ENCODE results near the gene TMEM30A. TPM values are rescaled to one million over a fixed set of nuclear protein-coding genes. Genes with fewer than 3 reads are reported as not detected.

Gene TMEM30A
- total and polyA plus RNA-seq, 5 donors: 34.6 to 70.7 (median 63.0) TPM

GRCh38 chr6:75307364-75308004, 22.9 kb upstream of the TMEM30A start:
- no peak for ATAC-seq
- intact Hi-C loops (cut with DNase I): loop anchor here in 2 of 4 donors (10.0 kb wide), 2 partner anchors 197 to 207 kb away; no protein-coding TSS in a partner anchor

GRCh38 chr6:75306064-75306463, 21.5 kb upstream of the TMEM30A start:
- no peaks in the 10 kb centered on the region for H3K4me1 ChIP-seq (ENCODE audit: control insufficient read depth, insufficient read depth, low read length)

More at GRCh38 chr6:75307364-75308004, 22.9 kb upstream of the TMEM30A start:
- H3K27me3 ChIP-seq (ENCODE audit: control insufficient read depth, insufficient read depth): no peaks in the 10 kb centered on the region
- no peak for DNase-seq
- H3K27ac ChIP-seq (ENCODE audit: low read length): no peak overlapping the region
- no peaks in the 10 kb centered on the region for H3K9me3 ChIP-seq (ENCODE audit: control insufficient read depth, low read length)
- H3K4me1 ChIP-seq (ENCODE audit: control insufficient read depth, insufficient read depth, low read length): no peaks in the 10 kb centered on the region
- H3K4me3 ChIP-seq (ENCODE audit: low read length): no peak overlapping the region
- WGBS: 64% methylated on average over 2 of the region's 2 CpGs

DNA sequence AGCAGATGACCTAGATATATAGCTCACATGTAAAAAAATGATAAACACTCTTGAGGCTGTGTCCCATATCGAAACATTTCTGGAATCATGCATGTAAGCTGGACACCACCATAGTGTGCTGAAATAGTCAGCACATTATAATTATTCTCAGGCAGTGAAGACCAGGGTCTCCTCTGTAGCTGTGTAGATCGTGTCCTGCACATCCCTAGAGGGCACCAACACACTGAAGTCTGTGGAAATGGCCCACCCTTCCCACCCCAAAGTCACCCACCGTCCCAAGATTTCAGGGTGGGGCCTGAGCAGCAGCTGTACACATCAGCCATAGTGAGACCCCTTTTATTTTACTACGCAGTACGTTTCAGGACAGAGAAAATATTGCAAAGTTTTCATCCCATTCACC, 21.0 kb upstream of the TMEM30A start:
- Histone ChIP-seq H3K9me3 (ENCODE audit: control insufficient read depth, low read length) (no peaks in the 10 kb centered on the region), H3K27ac (ENCODE audit: low read length) (no peak overlapping the region), H3K27me3 (ENCODE audit: control insufficient read depth, insufficient read depth) (no peaks in the 10 kb centered on the region), H3K4me1 (ENCODE audit: control insufficient read depth, insufficient read depth, low read length) (no peaks in the 10 kb centered on the region), H3K4me3 (ENCODE audit: low read length) (no peak overlapping the region)
- intact Hi-C loops (cut with DNase I): loop anchor here in 2 of 4 donors (10.0 kb wide), 2 partner anchors 199 to 209 kb away; no protein-coding TSS in a partner anchor
- no peak for DNase-seq
- ATAC-seq: no peak
- 70% methylated on average over 5 of the region's 5 CpGs for WGBS

More at GRCh38 chr6:75306064-75306463, 21.5 kb upstream of the TMEM30A start:
- no peak for DNase-seq
- WGBS: 63% methylated on average over 3 of the region's 3 CpGs
- intact Hi-C loops (cut with DNase I): loop anchor here in 2 of 4 donors (10.0 kb wide), 2 partner anchors 199 to 209 kb away; no protein-coding TSS in a partner anchor
- Histone ChIP-seq H3K4me3 (ENCODE audit: low read length) (no peak overlapping the region), H3K27me3 (ENCODE audit: control insufficient read depth, insufficient read depth) (no peaks in the 10 kb centered on the region), H3K27ac (ENCODE audit: low read length) (no peak overlapping the region), H3K9me3 (ENCODE audit: control insufficient read depth, low read length) (no peaks in the 10 kb centered on the region)
- no peak for ATAC-seq

DNA sequence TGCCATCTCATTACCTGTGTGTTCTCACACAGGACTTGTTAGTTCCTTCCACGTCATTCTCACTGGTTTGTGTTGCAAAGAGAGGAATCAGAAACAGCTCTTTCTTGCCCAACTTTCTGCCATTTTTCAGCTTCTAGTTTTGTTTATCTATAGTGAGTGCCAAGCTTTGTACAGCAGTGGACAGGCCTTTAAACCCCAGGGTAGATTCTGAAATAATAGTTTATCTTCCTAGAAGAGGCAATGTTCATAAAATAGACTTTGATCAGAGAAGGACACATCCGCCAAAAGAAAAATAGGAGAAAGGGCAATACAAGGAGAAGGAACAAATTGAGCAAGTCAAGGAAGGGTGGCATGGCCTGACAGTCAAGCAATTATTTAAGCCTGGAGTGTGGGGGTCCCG, 17.7 kb upstream of the TMEM30A start:
- DNase-seq (no peak), ATAC-seq (no peak)
- Histone ChIP-seq H3K4me3 (ENCODE audit: low read length) (no peak overlapping the region), H3K27ac (ENCODE audit: low read length) (no peak overlapping the region), H3K4me1 (ENCODE audit: control insufficient read depth, insufficient read depth, low read length) (peaks cover 2% of the 10 kb centered on the region), H3K9me3 (ENCODE audit: control insufficient read depth, low read length) (no peaks in the 10 kb centered on the region), H3K27me3 (ENCODE audit: control insufficient read depth, insufficient read depth) (no peaks in the 10 kb centered on the region)
- WGBS: 92% methylated on average over 3 of the region's 3 CpGs
- intact Hi-C loops (cut with DNase I): loop anchor here in 2 of 4 donors (10.0 kb wide), 2 partner anchors 203 to 213 kb away; no protein-coding TSS in a partner anchor

DNA sequence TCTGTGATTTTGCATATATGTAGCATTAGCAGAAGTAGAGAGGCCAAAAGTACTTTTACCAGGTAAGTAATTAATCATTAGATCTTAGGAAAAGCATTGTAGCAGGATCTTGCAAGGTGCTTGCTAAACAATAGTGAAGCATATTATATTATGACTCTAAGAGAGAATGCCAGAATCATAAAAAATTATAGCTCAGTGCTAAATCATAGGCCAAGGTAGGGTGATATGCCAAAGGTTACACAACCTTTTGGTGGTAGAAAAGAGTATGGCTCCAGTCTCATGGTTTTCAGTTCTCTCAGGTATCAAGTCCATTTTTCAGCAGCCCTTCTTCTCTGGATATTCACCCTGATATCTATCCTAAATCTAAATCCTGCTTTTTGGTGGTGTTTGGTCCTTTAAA, 16.9 kb upstream of the TMEM30A start:
- ATAC-seq (no peak), DNase-seq (no peak)
- no peak overlapping the region for H3K4me3 ChIP-seq (ENCODE audit: low read length)
- H3K4me1 ChIP-seq (ENCODE audit: control insufficient read depth, insufficient read depth, low read length): peaks cover 2% of the 10 kb centered on the region
- no peak overlapping the region for H3K27ac ChIP-seq (ENCODE audit: low read length)
- intact Hi-C loops (cut with DNase I): loop anchor here in 2 of 4 donors (10.0 kb wide), 2 partner anchors 203 to 213 kb away; no protein-coding TSS in a partner anchor
- H3K27me3 ChIP-seq (ENCODE audit: control insufficient read depth, insufficient read depth): no peaks in the 10 kb centered on the region
- H3K9me3 ChIP-seq (ENCODE audit: control insufficient read depth, low read length): no peaks in the 10 kb centered on the region

DNA sequence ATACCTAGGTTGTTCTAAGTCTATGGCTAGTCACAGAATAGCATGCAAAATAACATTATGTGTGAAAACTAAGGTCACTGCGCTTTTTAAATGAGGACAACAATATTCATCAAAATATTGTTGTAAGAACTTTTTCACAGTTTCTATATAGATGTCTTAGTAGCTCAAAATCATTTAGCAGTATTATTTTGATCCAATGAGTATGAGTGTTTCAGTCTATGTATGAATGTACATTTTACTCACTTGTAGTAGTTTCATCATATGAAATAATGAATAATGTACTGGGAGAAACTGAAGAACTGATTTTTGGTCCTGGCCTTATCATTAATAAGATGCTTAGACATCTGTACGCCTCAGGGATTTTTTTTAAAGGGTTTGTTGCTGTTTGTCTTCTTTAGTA, 16.5 kb upstream of the TMEM30A start:
- Histone ChIP-seq H3K27me3 (ENCODE audit: control insufficient read depth, insufficient read depth) (no peaks in the 10 kb centered on the region), H3K9me3 (ENCODE audit: control insufficient read depth, low read length) (no peaks in the 10 kb centered on the region), H3K4me3 (ENCODE audit: low read length) (no peak overlapping the region), H3K27ac (ENCODE audit: low read length) (no peak overlapping the region), H3K4me1 (ENCODE audit: control insufficient read depth, insufficient read depth, low read length) (peaks cover 2% of the 10 kb centered on the region)
- 93% methylated on average over 2 of the region's 2 CpGs for WGBS
- no peak for DNase-seq
- intact Hi-C loops (cut with DNase I): loop anchor here in 2 of 4 donors (10.0 kb wide), 2 partner anchors 204 to 214 kb away; no protein-coding TSS in a partner anchor
- no peak for ATAC-seq

DNA sequence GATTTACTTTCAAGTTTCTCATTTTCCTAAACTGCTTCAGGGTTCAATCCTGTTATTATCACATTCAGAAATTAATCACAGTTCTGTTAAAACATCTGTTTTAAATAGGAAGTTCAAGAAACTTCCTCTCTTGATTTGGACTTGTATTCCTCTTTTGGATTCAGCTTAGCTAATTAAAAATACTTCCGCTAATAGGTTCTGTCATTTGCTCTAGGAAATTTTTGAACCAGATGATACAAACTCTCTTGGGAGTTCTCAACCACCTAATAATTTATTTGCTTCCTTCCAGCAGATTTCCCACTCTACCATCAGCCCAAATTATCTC, 15.9 kb upstream of the TMEM30A start:
- no peaks in the 10 kb centered on the region for H3K27me3 ChIP-seq (ENCODE audit: control insufficient read depth, insufficient read depth)
- ATAC-seq: no peak
- 31% methylated on average over 1 of the region's 1 CpG for WGBS
- intact Hi-C loops (cut with DNase I): loop anchor here in 2 of 4 donors (10.0 kb wide), 2 partner anchors 204 to 214 kb away; no protein-coding TSS in a partner anchor
- H3K27ac ChIP-seq (ENCODE audit: low read length): no peak overlapping the region
- DNase-seq: no peak
- no peak overlapping the region for H3K4me3 ChIP-seq (ENCODE audit: low read length)
- H3K9me3 ChIP-seq (ENCODE audit: control insufficient read depth, low read length): no peaks in the 10 kb centered on the region
- peaks cover 2% of the 10 kb centered on the region for H3K4me1 ChIP-seq (ENCODE audit: control insufficient read depth, insufficient read depth, low read length)

DNA sequence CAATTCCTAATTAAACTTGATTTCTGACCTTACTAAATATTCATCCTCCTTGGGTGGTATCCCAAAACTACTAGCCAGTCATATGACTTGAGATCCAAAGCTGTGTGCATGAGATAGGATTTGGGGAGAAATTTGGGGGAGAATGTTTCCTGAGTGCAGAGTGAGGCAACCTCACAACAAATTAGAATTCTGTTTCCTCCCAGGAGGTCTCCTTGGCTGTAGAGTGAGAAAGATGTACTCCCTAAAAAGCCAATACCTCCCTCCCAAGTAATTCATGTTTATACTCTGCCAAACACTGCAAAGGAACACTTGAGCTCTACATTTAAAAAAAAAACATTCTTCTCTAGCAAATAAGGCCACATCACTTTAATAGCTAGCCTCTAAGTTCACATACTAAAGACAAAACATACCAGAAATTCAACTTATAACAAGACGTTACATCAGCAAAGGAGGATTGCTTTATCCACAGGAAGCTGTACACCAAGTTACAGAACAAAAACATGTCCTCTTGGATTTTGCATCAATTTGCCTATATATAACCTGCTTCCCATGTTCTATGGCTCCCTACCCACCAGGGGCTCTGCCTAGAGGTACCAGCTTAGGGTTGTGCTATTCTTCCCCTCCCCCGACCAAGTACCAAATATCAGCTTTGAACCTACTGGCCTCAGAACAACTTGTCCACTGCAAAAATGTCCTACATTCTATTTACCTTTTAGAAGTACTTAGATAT, 15.4 kb upstream of the TMEM30A start:
- H3K9me3 ChIP-seq (ENCODE audit: control insufficient read depth, low read length): no peaks in the 10 kb centered on the region
- ATAC-seq: peak in 1 of 2 donors; percentile 57
- no peak for DNase-seq
- no peaks in the 10 kb centered on the region for H3K27me3 ChIP-seq (ENCODE audit: control insufficient read depth, insufficient read depth)
- intact Hi-C loops (cut with DNase I): loop anchor here in 3 of 4 donors (10.0 kb wide), 2 partner anchors 205 to 215 kb away; no protein-coding TSS in a partner anchor
- no peak overlapping the region for H3K27ac ChIP-seq (ENCODE audit: low read length)
- no peak overlapping the region for H3K4me3 ChIP-seq (ENCODE audit: low read length)
- 67% methylated on average over 2 of the region's 2 CpGs for WGBS
- H3K4me1 ChIP-seq (ENCODE audit: control insufficient read depth, insufficient read depth, low read length): peaks cover 2% of the 10 kb centered on the region

DNA sequence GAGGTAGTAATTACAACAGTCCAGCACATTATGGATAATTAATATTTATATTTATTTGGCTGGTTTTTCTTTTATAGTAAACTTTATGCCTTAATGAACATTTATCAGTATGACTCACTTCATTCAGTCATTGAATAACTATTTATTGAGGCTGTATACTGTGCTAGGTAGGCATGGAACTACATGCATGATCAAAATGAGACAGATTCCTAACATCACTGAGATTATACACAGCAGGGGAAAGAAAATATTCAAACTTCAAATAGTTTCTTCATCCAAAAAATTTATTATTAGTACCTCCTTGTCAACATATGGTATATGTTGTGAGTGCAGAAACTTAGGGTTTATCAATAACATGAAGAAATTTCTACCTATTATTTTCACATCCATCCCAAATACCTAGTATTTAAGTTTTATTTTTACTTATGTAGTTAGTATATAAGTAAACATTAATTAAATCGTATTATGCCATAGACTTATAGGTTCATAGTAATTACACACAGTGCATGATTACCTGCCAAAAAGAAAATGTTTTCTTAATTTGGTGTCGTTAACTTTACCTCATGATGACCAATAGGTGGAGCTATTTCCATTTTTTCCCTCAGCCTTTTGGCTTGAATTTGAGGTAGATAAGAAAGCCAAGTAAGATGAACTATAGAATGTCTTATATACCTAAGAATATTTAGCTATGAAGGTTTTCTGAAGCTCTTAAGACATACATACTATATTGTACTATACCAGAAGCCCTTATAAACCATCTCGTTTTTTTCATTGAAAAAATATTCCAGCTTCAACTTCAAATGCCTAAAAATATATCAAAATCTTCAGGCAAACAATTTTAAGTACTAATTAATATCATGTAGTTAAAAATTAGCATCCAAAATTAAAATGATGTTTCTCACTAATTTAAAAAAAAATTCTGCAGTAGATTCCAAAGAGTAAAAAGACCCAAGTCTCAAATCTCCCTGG, 12.5 kb upstream of the TMEM30A start:
- H3K27ac ChIP-seq (ENCODE audit: low read length): no peak overlapping the region
- DNase-seq (no peak), ATAC-seq (peak in 1 of 2 donors; percentile 40)
- H3K9me3 ChIP-seq (ENCODE audit: control insufficient read depth, low read length): no peaks in the 10 kb centered on the region
- peaks cover 2% of the 10 kb centered on the region for H3K4me1 ChIP-seq (ENCODE audit: control insufficient read depth, insufficient read depth, low read length)
- no peaks in the 10 kb centered on the region for H3K27me3 ChIP-seq (ENCODE audit: control insufficient read depth, insufficient read depth)
- 15% methylated on average over 3 of the region's 3 CpGs for WGBS
- no peak overlapping the region for H3K4me3 ChIP-seq (ENCODE audit: low read length)
- intact Hi-C loops (cut with DNase I): loop anchor here in 1 of 4 donors (10.0 kb wide), 1 partner anchor 208 kb away; no protein-coding TSS in a partner anchor

DNA sequence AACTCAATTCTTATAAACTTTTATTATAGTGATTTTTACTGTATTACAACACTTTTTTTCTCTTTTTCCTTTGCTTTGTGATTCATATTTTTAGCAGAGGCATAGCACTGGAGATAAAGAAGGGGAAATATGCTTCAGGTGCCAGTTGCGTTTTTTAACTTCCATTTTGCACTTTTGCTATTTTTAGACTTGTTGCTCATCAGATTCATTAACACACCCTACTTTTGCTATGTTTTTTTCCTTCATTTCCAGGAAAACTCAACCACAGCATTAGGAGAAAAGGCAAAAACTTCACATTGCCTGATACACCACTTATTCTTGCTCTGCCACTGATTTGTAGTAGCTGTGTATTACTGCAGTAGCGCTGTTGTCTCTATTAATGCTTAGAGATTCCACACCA, 8.0 kb upstream of the TMEM30A start:
- ATAC-seq (no peak), DNase-seq (no peak)
- Histone ChIP-seq H3K9me3 (ENCODE audit: control insufficient read depth, low read length) (no peaks in the 10 kb centered on the region), H3K4me3 (ENCODE audit: low read length) (no peak overlapping the region), H3K27ac (ENCODE audit: low read length) (no peak overlapping the region), H3K27me3 (ENCODE audit: control insufficient read depth, insufficient read depth) (no peaks in the 10 kb centered on the region), H3K4me1 (ENCODE audit: control insufficient read depth, insufficient read depth, low read length) (peaks cover 2% of the 10 kb centered on the region)
- 74% methylated on average over 2 of the region's 2 CpGs for WGBS
- intact Hi-C loops (cut with DNase I): loop anchor here in 1 of 4 donors (10.0 kb wide), 1 partner anchor 212 kb away; no protein-coding TSS in a partner anchor
